H9 (cell line): ENCODE measurements around the gene PKP1. TPM values are rescaled to one million over a fixed set of nuclear protein-coding genes. Genes with fewer than 3 reads are reported as not detected.

Experiments
- DNase-seq: peaks from one replicate; pipeline ENCODE4 v3.0.0-alpha.2; 2017
- H2AFZ ChIP-seq: one replicate; pipeline ENCODE4 v1.6.1; 2013; ENCODE audit warnings: mild to moderate bottlenecking, low read length, control low read depth, moderate library complexity
- H2AK5ac ChIP-seq: 2 replicates; pipeline ENCODE4 v1.6.1; 2013; ENCODE audit warnings: low read length, control low read depth, mixed read lengths; ENCODE audit not compliant: insufficient read length
- H2BK120ac ChIP-seq: one replicate; pipeline ENCODE4 v1.6.1; 2013; ENCODE audit warnings: low read depth, mild to moderate bottlenecking, low read length, control low read depth, inconsistent platforms; ENCODE audit not compliant: poor library complexity, severe bottlenecking
- H2BK12ac ChIP-seq: 2 replicates; pipeline ENCODE4 v1.6.1; 2013; ENCODE audit warnings: low read length, control low read depth, mixed read lengths, low read depth; ENCODE audit not compliant: insufficient read length
- H2BK15ac ChIP-seq: 2 replicates; pipeline ENCODE4 v1.6.1; 2013; ENCODE audit warnings: low read depth, low read length, control low read depth
- H2BK20ac ChIP-seq: one replicate; pipeline ENCODE4 v1.6.1; 2013; ENCODE audit warnings: low read depth, mild to moderate bottlenecking, low read length, control low read depth, inconsistent platforms; ENCODE audit not compliant: poor library complexity, severe bottlenecking
- H2BK5ac ChIP-seq: 2 replicates; pipeline ENCODE4 v1.6.1; 2013; ENCODE audit warnings: low read length, control low read depth, mixed read lengths; ENCODE audit not compliant: insufficient read length
- H3K14ac ChIP-seq: 2 replicates; pipeline ENCODE4 v1.6.1; 2013; ENCODE audit warnings: low read length, control low read depth; ENCODE audit not compliant: insufficient read depth
- H3K18ac ChIP-seq: 2 replicates; pipeline ENCODE4 v1.6.1; 2013; ENCODE audit warnings: low read depth, mild to moderate bottlenecking, mixed read lengths, low read length, control low read depth; ENCODE audit not compliant: insufficient read length
- H3K23ac ChIP-seq: 2 replicates; pipeline ENCODE4 v1.6.1; 2013; ENCODE audit warnings: low read length, control low read depth, mixed read lengths, low read depth; ENCODE audit not compliant: insufficient read length
- H3K23me2 ChIP-seq: 2 replicates; pipeline ENCODE4 v1.6.1; 2013; ENCODE audit warnings: low read depth, mild to moderate bottlenecking, mixed read lengths, low read length, control low read depth; ENCODE audit not compliant: insufficient read length, poor library complexity, severe bottlenecking
- H3K27ac ChIP-seq: 2 replicates; pipeline ENCODE4 v1.5.1; 2013; ENCODE audit warnings: low read length, control low read depth, mixed read lengths, low read depth; ENCODE audit not compliant: insufficient read length
- H3K27me3 ChIP-seq: 2 replicates; pipeline ENCODE4 v1.6.1; 2013; ENCODE audit warnings: low read length, control low read depth, inconsistent platforms; ENCODE audit not compliant: insufficient read depth
- H3K4ac ChIP-seq: 2 replicates; pipeline ENCODE4 v1.6.1; 2013; ENCODE audit warnings: low read depth, mild to moderate bottlenecking, control low read depth, inconsistent platforms, low read length, moderate library complexity
- H3K4me1 ChIP-seq: 2 replicates; pipeline ENCODE4 v1.6.1; 2013; ENCODE audit warnings: low read length, control low read depth, inconsistent platforms; ENCODE audit not compliant: insufficient read depth
- H3K4me2 ChIP-seq: 2 replicates; pipeline ENCODE4 v1.6.1; 2013; ENCODE audit warnings: low read length, control low read depth, mixed read lengths; ENCODE audit not compliant: insufficient read length, insufficient read depth
- H3K56ac ChIP-seq: 2 replicates; pipeline ENCODE4 v1.6.1; 2013; ENCODE audit warnings: low read depth, mild to moderate bottlenecking, mixed read lengths, low read length, control low read depth; ENCODE audit not compliant: insufficient read length
- H3K79me1 ChIP-seq: 2 replicates; pipeline ENCODE4 v1.6.1; 2013; ENCODE audit warnings: low read depth, mild to moderate bottlenecking, moderate library complexity, low read length, control low read depth, inconsistent platforms; ENCODE audit not compliant: insufficient read depth, poor library complexity, severe bottlenecking
- H3K79me2 ChIP-seq: 2 replicates; pipeline ENCODE4 v1.6.1; 2013; ENCODE audit warnings: low read length, control low read depth, inconsistent platforms; ENCODE audit not compliant: insufficient read depth
- H3K9ac ChIP-seq: 2 replicates; pipeline ENCODE4 v1.6.1; 2013; ENCODE audit warnings: low read length, control low read depth, mixed read lengths; ENCODE audit not compliant: insufficient read length; ENCODE audit errors: extremely low read depth
- H3K9me3 ChIP-seq: one replicate; pipeline ENCODE4 v1.6.1; 2013; ENCODE audit warnings: low read depth, low read length, inconsistent platforms; ENCODE audit not compliant: control insufficient read depth
- H3T11ph ChIP-seq: one replicate; pipeline ENCODE4 v1.6.1; 2013; ENCODE audit warnings: mild to moderate bottlenecking, low read length, control low read depth, inconsistent platforms
- H4K20me1 ChIP-seq: one replicate; pipeline ENCODE4 v1.6.1; 2013; ENCODE audit not compliant: control insufficient read depth, insufficient read length, insufficient read depth
- H4K5ac ChIP-seq: 2 replicates; pipeline ENCODE4 v1.6.1; 2013; ENCODE audit warnings: low read depth, mild to moderate bottlenecking, mixed read lengths, low read length, control low read depth; ENCODE audit not compliant: insufficient read length
- H4K8ac ChIP-seq: replicated peaks from 2 replicates; pipeline ENCODE4 v1.6.1; 2013; ENCODE audit warnings: low read length, control low read depth, mixed read lengths, low read depth; ENCODE audit not compliant: insufficient read length
- H4K91ac ChIP-seq: 2 replicates; pipeline ENCODE4 v1.6.1; 2013; ENCODE audit warnings: low read depth, mild to moderate bottlenecking, moderate library complexity, mixed read lengths, low read length, control low read depth; ENCODE audit not compliant: insufficient read length
- H3K27ac Mint-ChIP-seq, 3 experiments: 2 replicates in 2 of 3; 3 replicates in 1 of 3; pipeline ENCODE4 v1.8.0; 2020 to 2021; ENCODE audit warnings: mixed read lengths in 3 of 3, mild to moderate bottlenecking in 1 of 3, moderate library complexity in 1 of 3
- H3K27me3 Mint-ChIP-seq: 2 replicates; pipeline ENCODE4 v1.8.0; 2021; ENCODE audit warnings: low read depth, mild to moderate bottlenecking, moderate library complexity, mixed read lengths
- H3K36me3 Mint-ChIP-seq, 3 experiments: 2 replicates in 2 of 3; 3 replicates in 1 of 3; pipeline ENCODE4 v1.8.0; 2020 to 2021; ENCODE audit warnings: low read depth in 3 of 3, mixed read lengths in 3 of 3; ENCODE audit not compliant: insufficient read depth in 1 of 3
- H3K4me1 Mint-ChIP-seq, 2 experiments: 2 replicates each; pipeline ENCODE4 v1.8.0; 2020; ENCODE audit warnings: mixed read lengths in 2 of 2
- H3K4me3 Mint-ChIP-seq, 2 experiments: 2 replicates in 1 of 2; 3 replicates in 1 of 2; pipeline ENCODE4 v1.8.0; 2020 to 2021; ENCODE audit warnings: mild to moderate bottlenecking in 2 of 2, mixed read lengths in 2 of 2, moderate library complexity in 1 of 2
- H3K9me3 Mint-ChIP-seq, 2 experiments: 2 replicates in 1 of 2; 3 replicates in 1 of 2; pipeline ENCODE4 v1.8.0; 2020; ENCODE audit warnings: mild to moderate bottlenecking in 2 of 2, mixed read lengths in 2 of 2, moderate library complexity in 1 of 2
- WGBS: extraction: QIAGEN DNeasy Blood & Tissue Kit; methylation state at CpG from one replicate; pipeline ENCODE4 v1.1.7; 2013; ENCODE audit warnings: missing lambda C conversion rate, low lambda C conversion rate, mixed read lengths; ENCODE audit not compliant: insufficient read length; ENCODE audit errors: extremely low coverage; 5-methylcytosine and 5-hydroxymethylcytosine counted together
- total RNA-seq: library from RNA; stranded (reverse); gene quantifications from 2 replicates; pipeline ENCODE4 v1.2.1, GENCODE V29; 2021
- TF ChIP-seq, protein P1 (sequence below): fragments of 200-600 bp; sonication (generic); conservative IDR thresholded peaks from 3 replicates; pipeline ENCODE4 v1.8.0; 2021; ENCODE audit warnings: antibody characterized with exemption, mild to moderate bottlenecking

The PKP1 gene
- total RNA-seq, 1 experiment from 2014 or later = 0.09 TPM

DNA sequence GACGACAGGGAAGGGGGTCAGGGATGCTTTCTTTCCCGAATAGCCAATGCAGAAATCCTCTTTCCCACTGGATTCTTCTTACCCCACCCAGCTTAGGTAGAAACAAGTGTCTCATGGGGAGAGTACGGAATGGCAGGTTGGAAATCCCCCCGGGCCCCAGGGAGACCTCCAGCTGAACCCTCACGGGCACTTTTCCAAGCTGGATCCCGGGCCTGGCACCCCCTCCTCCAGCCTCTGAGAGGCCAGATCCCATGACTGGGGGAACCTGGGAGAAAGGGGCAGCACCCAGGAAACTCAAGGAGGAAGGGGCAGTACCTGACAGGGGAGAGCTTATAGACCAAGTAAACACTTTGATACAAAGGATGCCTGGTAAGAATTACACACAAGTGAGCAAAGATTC is 1.3 kb downstream of the PKP1 start:
- H2BK120ac ChIP-seq = no peak overlapping the region
- H2AK5ac ChIP-seq = no peak overlapping the region
- H3K18ac ChIP-seq = no peak overlapping the region
- H3K23me2 ChIP-seq = no peaks in the 10 kb centered on the region
- H3K4me3 Mint-ChIP-seq = no peak overlapping the region
- H2AFZ ChIP-seq = no peak overlapping the region
- no CpG with 5 or more reads among the region's 6 CpGs for WGBS
- H3K23ac ChIP-seq = no peak overlapping the region
- H2BK5ac ChIP-seq = no peak overlapping the region
- H3K4ac ChIP-seq = no peak overlapping the region
- H3K9me3 Mint-ChIP-seq = no peaks in the 10 kb centered on the region
- no peak overlapping the region for H3K27ac Mint-ChIP-seq
- H3K4me2 ChIP-seq = no peak overlapping the region
- peaks cover 29 to 34% of the 10 kb centered on the region in 2 experiments for H3K4me1 Mint-ChIP-seq
- DNase-seq = no peak
- H3K56ac ChIP-seq = no peak overlapping the region
- no peak overlapping the region for H3T11ph ChIP-seq
- no peak overlapping the region for H3K14ac ChIP-seq
- no peak overlapping the region for H2BK12ac ChIP-seq
- no peaks in the 10 kb centered on the region for H3K9me3 ChIP-seq
- no peaks in the 10 kb centered on the region for H3K79me2 ChIP-seq
- TF ChIP-seq, protein P1, sequence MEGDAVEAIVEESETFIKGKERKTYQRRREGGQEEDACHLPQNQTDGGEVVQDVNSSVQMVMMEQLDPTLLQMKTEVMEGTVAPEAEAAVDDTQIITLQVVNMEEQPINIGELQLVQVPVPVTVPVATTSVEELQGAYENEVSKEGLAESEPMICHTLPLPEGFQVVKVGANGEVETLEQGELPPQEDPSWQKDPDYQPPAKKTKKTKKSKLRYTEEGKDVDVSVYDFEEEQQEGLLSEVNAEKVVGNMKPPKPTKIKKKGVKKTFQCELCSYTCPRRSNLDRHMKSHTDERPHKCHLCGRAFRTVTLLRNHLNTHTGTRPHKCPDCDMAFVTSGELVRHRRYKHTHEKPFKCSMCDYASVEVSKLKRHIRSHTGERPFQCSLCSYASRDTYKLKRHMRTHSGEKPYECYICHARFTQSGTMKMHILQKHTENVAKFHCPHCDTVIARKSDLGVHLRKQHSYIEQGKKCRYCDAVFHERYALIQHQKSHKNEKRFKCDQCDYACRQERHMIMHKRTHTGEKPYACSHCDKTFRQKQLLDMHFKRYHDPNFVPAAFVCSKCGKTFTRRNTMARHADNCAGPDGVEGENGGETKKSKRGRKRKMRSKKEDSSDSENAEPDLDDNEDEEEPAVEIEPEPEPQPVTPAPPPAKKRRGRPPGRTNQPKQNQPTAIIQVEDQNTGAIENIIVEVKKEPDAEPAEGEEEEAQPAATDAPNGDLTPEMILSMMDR = no peak
- H4K5ac ChIP-seq = no peak overlapping the region
- no peak overlapping the region for H4K8ac ChIP-seq
- H4K20me1 ChIP-seq = no peaks in the 10 kb centered on the region
- H3K27me3 Mint-ChIP-seq = peaks cover 48% of the 10 kb centered on the region
- H2BK15ac ChIP-seq = no peak overlapping the region
- H4K91ac ChIP-seq = no peak overlapping the region
- no peaks in the 10 kb centered on the region; the same call in 1 of the 2 replicates for H3K27me3 ChIP-seq
- no peak overlapping the region for H2BK20ac ChIP-seq
- no peak overlapping the region for H3K27ac ChIP-seq
- H3K4me1 ChIP-seq = no peaks in the 10 kb centered on the region
- no peaks in the 10 kb centered on the region for H3K79me1 ChIP-seq
- no peak overlapping the region for H3K9ac ChIP-seq
- no peaks in the 10 kb centered on the region for H3K36me3 Mint-ChIP-seq
